Neural cell (in vitro differentiated cells): Measurements from ENCODE around the gene REEP6.

Source experiments
- CTCF ChIP-seq: fragments of 450-650 bp; IDR thresholded peaks from 2 replicates; pipeline ENCODE4 v1.5.1; 2014; ENCODE audit warnings: antibody characterized with exemption, mild to moderate bottlenecking, moderate library complexity; ENCODE audit not compliant: poor library complexity, severe bottlenecking
- EP300 ChIP-seq: fragments of 450-650 bp; conservative IDR thresholded peaks from 2 replicates; pipeline ENCODE4 v1.6.1; 2014; ENCODE audit warnings: antibody characterized with exemption, mild to moderate bottlenecking, moderate library complexity; ENCODE audit not compliant: poor library complexity, severe bottlenecking
- EZH2 ChIP-seq: fragments of 200-600, 300-800 bp; shearing (Covaris generic), sonication (generic); IDR thresholded peaks from 2 replicates; pipeline ENCODE4 v1.6.1; 2014; ENCODE audit warnings: antibody characterized with exemption, low read length, borderline replicate concordance, mild to moderate bottlenecking; ENCODE audit not compliant: insufficient read depth, poor library complexity, severe bottlenecking
- MXI1 ChIP-seq: fragments of 450-650 bp; conservative IDR thresholded peaks from 2 replicates; pipeline ENCODE4 v1.6.1; 2014; ENCODE audit warnings: antibody characterized with exemption, mild to moderate bottlenecking; ENCODE audit not compliant: poor library complexity, severe bottlenecking
- POLR2AphosphoS5 ChIP-seq: IDR thresholded peaks from 2 replicates; pipeline ENCODE4 v1.6.1; 2012
- RAD21 ChIP-seq: fragments of 450-650 bp; conservative IDR thresholded peaks from 2 replicates; pipeline ENCODE4 v1.6.1; 2014; ENCODE audit warnings: antibody characterized with exemption, mild to moderate bottlenecking, moderate library complexity
- REST ChIP-seq: IDR thresholded peaks from 2 replicates; pipeline ENCODE4 v1.6.1; 2012; ENCODE audit warnings: borderline replicate concordance
- SMC3 ChIP-seq: fragments of 450-650 bp; conservative IDR thresholded peaks from 2 replicates; pipeline ENCODE4 v1.6.1; 2014; ENCODE audit warnings: antibody characterized with exemption, mild to moderate bottlenecking, moderate library complexity; ENCODE audit not compliant: poor library complexity
- TAF1 ChIP-seq: IDR thresholded peaks from 2 replicates; pipeline ENCODE4 v1.6.1; 2012; ENCODE audit warnings: low read depth

- TF ChIP-seq REST (no peak), CTCF (no peak), EZH2 (no peak), POLR2AphosphoS5 (no peak), EP300 (no peak), MXI1 (no peak), TAF1 (no peak), RAD21 (no peak), SMC3 (no peak)
Measured at GRCh38 chr19:1520203-1520780, 29.3 kb downstream of the REEP6 start.
